GM21529 (cell line): ENCODE results near the gene XXYLT1.

ENCODE experiments used
- ATAC-seq: cut with Tn5 transposase; IDR thresholded peaks from one replicate; pipeline ENCODE4 v1.9.1; 2021; ENCODE audit not compliant: unreplicated experiment

XXYLT1 gene

GRCh38 chr3:195209083-195209846 lies 61.7 kb downstream of the XXYLT1 start:
- no peak for ATAC-seq

GRCh38 chr3:195208631-195209030 lies 62.3 kb downstream of the XXYLT1 start:
- no peak for ATAC-seq

- peak; percentile 94 for ATAC-seq
Observed at GRCh38 chr3:195208183-195208582, 62.8 kb downstream of the XXYLT1 start.

- ATAC-seq: peak; percentile 39
Observed at GRCh38 chr3:195207731-195208130, 63.2 kb downstream of the XXYLT1 start.

- no peak for ATAC-seq
Observed at GRCh38 chr3:195207056-195207455, 63.9 kb downstream of the XXYLT1 start.

- ATAC-seq: no peak
Observed at GRCh38 chr3:195204360-195205163, 66.4 kb downstream of the XXYLT1 start.

GRCh38 chr3:195203606-195204005 lies 67.4 kb downstream of the XXYLT1 start:
- ATAC-seq: no peak

GRCh38 chr3:195201295-195201694 lies 69.7 kb downstream of the XXYLT1 start:
- ATAC-seq: no peak

GRCh38 chr3:195200010-195200822 lies 70.7 kb downstream of the XXYLT1 start:
- ATAC-seq: no peak

- ATAC-seq: no peak
Observed at GRCh38 chr3:195198426-195199346, 72.3 kb downstream of the XXYLT1 start.

- ATAC-seq: no peak
Observed at GRCh38 chr3:195197765-195198425, 73.1 kb downstream of the XXYLT1 start.

- ATAC-seq: no peak
Observed at GRCh38 chr3:195196266-195196665, 74.7 kb downstream of the XXYLT1 start.

GRCh38 chr3:195195321-195196209 lies 75.4 kb downstream of the XXYLT1 start:
- ATAC-seq: no peak

GRCh38 chr3:195194559-195195206 lies 76.3 kb downstream of the XXYLT1 start:
- ATAC-seq: no peak

- ATAC-seq: no peak
Observed at GRCh38 chr3:195191580-195191979, 79.4 kb downstream of the XXYLT1 start.

GRCh38 chr3:195189821-195190220 lies 81.1 kb downstream of the XXYLT1 start:
- ATAC-seq: no peak

- ATAC-seq: no peak
Observed at GRCh38 chr3:195188426-195188927, 82.5 kb downstream of the XXYLT1 start.
